ENCODE measurements around the gene OBSCN. TPM values are rescaled to one million over a fixed set of nuclear protein-coding genes. Genes with fewer than 3 reads are reported as not detected.

The OBSCN gene
- total and polyA plus RNA-seq, 2 of the 4 experiments (the other 2 are of a cell fraction), result 4.1 to 9.5 TPM

DNA sequence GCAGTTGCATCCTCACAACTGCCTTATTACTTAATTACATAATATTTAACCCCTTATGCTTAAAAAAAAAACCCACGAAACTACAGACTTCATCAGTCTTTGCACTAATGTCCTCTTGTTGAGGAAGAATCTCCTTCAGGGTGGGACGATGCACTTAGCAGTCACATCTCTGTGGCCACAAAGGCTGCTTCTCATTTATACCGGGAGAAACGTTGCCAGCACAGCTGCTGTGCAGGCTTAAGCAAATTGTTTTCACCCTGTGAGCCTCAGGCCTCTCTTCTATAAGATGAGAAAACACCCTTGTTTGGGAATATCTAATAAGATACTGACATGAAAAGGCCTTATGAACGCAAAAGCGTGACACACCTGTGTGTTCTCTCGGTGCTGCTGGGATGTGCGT is 2.9 kb upstream of the OBSCN start:
- Histone ChIP-seq H2AK5ac (ENCODE audit: low read depth, low read length) (no peak overlapping the region), H4K8ac (ENCODE audit: low read depth in 2 of 2, low read length in 2 of 2) (no peak overlapping the region), H3K4me1 (ENCODE audit: control insufficient read depth, insufficient read depth, low read length) (peaks cover 4% of the 10 kb centered on the region; the same call in 1 of the 2 replicates), H3K27ac (ENCODE audit: insufficient read depth, low read length) (no peak overlapping the region), H3K9me1 (ENCODE audit: insufficient read depth, low read length) (no peaks in the 10 kb centered on the region), H3K36me3 (ENCODE audit: control insufficient read depth, insufficient read depth, low read length) (no peaks in the 10 kb centered on the region), H3K79me1 (ENCODE audit: low read depth in 1 of 2, low read length in 2 of 2) (no peaks in the 10 kb centered on the region), H2BK5ac (ENCODE audit: low read depth, low read length, poor library complexity, severe bottlenecking) (no peak overlapping the region), H3K18ac (ENCODE audit: low read depth, low read length) (no peak overlapping the region), H3K56ac (ENCODE audit: extremely low read depth, insufficient read depth, low read length) (no peak overlapping the region), H4K5ac (ENCODE audit: low read depth, low read length) (no peak overlapping the region), H4K91ac (ENCODE audit: insufficient read depth, low read depth, low read length) (no peak overlapping the region), H3K4ac (ENCODE audit: low read depth, low read length) (no peak overlapping the region), H2BK20ac (ENCODE audit: low read depth, low read length) (no peak overlapping the region), H3K27me3 (ENCODE audit: control insufficient read depth, insufficient read depth, low read length) (no peaks in the 10 kb centered on the region), H3K4me3 (ENCODE audit: insufficient read depth, low read depth, low read length) (no peak overlapping the region), H2BK120ac (ENCODE audit: low read depth, low read length) (no peak overlapping the region), H3K4me2 (ENCODE audit: low read depth, low read length) (no peak overlapping the region), H3K9me3 (ENCODE audit: control insufficient read depth, insufficient read depth, low read length) (peaks cover 9% of the 10 kb centered on the region), H2AFZ (replicated peaks; ENCODE audit: low read length, poor library complexity) (no peak overlapping the region), H2AK9ac (replicated peaks; ENCODE audit: low read depth, low read length, poor library complexity) (no peak overlapping the region), H4K20me1 (ENCODE audit: insufficient read depth, low read length) (no peaks in the 10 kb centered on the region), H2BK15ac (ENCODE audit: low read depth, low read length) (no peak overlapping the region), H3K9ac (ENCODE audit: low read depth, low read length) (no peak overlapping the region), H3K14ac (replicated peaks; ENCODE audit: low read depth, low read length) (no peak overlapping the region), H3K23ac (ENCODE audit: low read depth, low read length) (no peak overlapping the region)
- TF ChIP-seq, protein P1, sequence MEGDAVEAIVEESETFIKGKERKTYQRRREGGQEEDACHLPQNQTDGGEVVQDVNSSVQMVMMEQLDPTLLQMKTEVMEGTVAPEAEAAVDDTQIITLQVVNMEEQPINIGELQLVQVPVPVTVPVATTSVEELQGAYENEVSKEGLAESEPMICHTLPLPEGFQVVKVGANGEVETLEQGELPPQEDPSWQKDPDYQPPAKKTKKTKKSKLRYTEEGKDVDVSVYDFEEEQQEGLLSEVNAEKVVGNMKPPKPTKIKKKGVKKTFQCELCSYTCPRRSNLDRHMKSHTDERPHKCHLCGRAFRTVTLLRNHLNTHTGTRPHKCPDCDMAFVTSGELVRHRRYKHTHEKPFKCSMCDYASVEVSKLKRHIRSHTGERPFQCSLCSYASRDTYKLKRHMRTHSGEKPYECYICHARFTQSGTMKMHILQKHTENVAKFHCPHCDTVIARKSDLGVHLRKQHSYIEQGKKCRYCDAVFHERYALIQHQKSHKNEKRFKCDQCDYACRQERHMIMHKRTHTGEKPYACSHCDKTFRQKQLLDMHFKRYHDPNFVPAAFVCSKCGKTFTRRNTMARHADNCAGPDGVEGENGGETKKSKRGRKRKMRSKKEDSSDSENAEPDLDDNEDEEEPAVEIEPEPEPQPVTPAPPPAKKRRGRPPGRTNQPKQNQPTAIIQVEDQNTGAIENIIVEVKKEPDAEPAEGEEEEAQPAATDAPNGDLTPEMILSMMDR (conservative IDR thresholded peaks at IDR 0.05; ENCODE audit: low read depth, low read length), result no peak
- no peak for TF ChIP-seq FOS (IDR thresholded peaks at IDR 0.05; ENCODE audit: low read depth, low read length)
- TF ChIP-seq, protein P2, sequence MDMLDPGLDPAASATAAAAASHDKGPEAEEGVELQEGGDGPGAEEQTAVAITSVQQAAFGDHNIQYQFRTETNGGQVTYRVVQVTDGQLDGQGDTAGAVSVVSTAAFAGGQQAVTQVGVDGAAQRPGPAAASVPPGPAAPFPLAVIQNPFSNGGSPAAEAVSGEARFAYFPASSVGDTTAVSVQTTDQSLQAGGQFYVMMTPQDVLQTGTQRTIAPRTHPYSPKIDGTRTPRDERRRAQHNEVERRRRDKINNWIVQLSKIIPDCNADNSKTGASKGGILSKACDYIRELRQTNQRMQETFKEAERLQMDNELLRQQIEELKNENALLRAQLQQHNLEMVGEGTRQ (IDR thresholded peaks at IDR 0.05; ENCODE audit: low read depth, low read length), result no peak
- no peak for TF ChIP-seq CEBPB (IDR thresholded peaks at IDR 0.05; ENCODE audit: low read depth, low read length)
- TF ChIP-seq MAZ (IDR thresholded peaks at IDR 0.05; ENCODE audit: borderline replicate concordance, low read depth, low read length), result no peak
- TF ChIP-seq CHD1 (IDR thresholded peaks at IDR 0.05; ENCODE audit: low read depth, low read length), result no peak
- no peak for TF ChIP-seq NFE2L2 (IDR thresholded peaks at IDR 0.05; ENCODE audit: low read depth, low read length)
- no peak for TF ChIP-seq SMC3 (IDR thresholded peaks at IDR 0.05; ENCODE audit: low read depth, low read length)
- no peak for TF ChIP-seq RCOR1 (IDR thresholded peaks at IDR 0.05; ENCODE audit: insufficient replicate concordance, low read length)
- TF ChIP-seq RAD21 (IDR thresholded peaks at IDR 0.05; ENCODE audit: low read length), result no peak
- no peak for TF ChIP-seq RFX5 (IDR thresholded peaks at IDR 0.05; ENCODE audit: low read depth, low read length)
- ChIA-PET POLR2A (ENCODE audit: unreplicated experiment) (no interaction called here), CTCF (no interaction called here)
- in situ Hi-C loops (cut with MboI; ENCODE audit: low sequenced_read_pairs) (no loop called here), intact Hi-C loops (cut with micrococcal nuclease) (no loop called here), dilution Hi-C loops (cut with HindIII; ENCODE audit: low sequenced_read_pairs, unreplicated experiment) (no loop called here)
- BruUV-seq (replicated peaks), result no TSS peak
- WGBS, 2 experiments (ENCODE audit: extremely low coverage in 2 of 2, insufficient read length in 1 of 2), result no CpG with 5 or more reads among the region's 8 CpGs
- DNase-seq (no peak), ATAC-seq (ENCODE audit: low read depth) (no peak)
